ENCODE measurements around the gene HTR3C.

DNA sequence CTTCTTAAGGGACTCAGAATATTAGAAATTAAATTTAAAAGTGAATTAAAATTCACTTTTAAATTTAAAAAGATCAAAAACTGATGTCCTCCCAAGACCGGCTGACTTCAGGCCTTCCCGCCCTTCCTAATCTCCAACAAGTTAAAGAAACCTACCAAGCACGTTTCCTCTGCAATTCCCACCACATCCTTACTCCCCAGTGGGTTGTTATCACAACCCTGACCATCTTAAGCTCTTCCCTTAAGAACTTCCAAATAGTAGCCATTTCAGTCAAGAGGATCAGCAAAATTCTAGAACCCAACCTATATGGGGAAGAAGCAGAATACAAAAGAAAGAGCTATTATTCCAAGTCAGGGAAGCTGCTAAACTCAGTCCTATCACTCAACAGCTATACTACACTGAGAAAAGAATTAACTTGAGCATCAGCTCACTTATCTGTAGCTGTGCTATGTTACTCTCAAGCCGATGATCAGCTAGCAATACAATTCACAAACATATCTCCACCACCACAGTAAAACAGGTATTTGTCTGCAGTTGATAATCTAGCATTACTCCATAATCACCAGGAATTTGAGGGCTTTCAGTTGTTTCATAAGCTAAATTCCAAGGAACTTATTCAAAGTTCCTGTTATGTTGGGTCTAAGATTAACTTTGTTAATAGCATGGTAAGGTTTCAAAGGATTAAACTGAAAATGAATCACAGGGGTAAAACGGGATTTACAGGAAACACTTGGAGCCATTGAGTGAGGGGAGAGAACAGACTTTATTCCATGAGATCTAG is 49.5 kb upstream of the HTR3C start:
- TF ChIP-seq, protein P1, sequence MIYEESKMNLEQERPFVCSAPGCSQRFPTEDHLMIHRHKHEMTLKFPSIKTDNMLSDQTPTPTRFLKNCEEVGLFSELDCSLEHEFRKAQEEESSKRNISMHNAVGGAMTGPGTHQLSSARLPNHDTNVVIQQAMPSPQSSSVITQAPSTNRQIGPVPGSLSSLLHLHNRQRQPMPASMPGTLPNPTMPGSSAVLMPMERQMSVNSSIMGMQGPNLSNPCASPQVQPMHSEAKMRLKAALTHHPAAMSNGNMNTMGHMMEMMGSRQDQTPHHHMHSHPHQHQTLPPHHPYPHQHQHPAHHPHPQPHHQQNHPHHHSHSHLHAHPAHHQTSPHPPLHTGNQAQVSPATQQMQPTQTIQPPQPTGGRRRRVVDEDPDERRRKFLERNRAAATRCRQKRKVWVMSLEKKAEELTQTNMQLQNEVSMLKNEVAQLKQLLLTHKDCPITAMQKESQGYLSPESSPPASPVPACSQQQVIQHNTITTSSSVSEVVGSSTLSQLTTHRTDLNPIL (CRISPR knock-in tag; IDR thresholded peaks at IDR 0.05; ENCODE audit: low read depth), result no peak
- no peak for TF ChIP-seq PATZ1 (CRISPR knock-in tag; IDR thresholded peaks at IDR 0.05; ENCODE audit: borderline replicate concordance)
- TF ChIP-seq GLIS3 (CRISPR knock-in tag; IDR thresholded peaks at IDR 0.05), result no peak
- no peak for TF ChIP-seq OSR1 (CRISPR knock-in tag; IDR thresholded peaks at IDR 0.05)
- no peak for TF ChIP-seq RARB (CRISPR knock-in tag; IDR thresholded peaks at IDR 0.05)
- TF ChIP-seq TOX (CRISPR knock-in tag; IDR thresholded peaks at IDR 0.05; ENCODE audit: borderline replicate concordance), result no peak
- TF ChIP-seq ESRRG (CRISPR knock-in tag; IDR thresholded peaks at IDR 0.05), result no peak
